ENCODE results near the gene CYP46A1.
"Not testable (repeated sequence)": the region's sequence is repeated elsewhere in the genome, so short reads cannot be mapped to it uniquely, and the experiment has no call there.

CYP46A1 gene

DNA sequence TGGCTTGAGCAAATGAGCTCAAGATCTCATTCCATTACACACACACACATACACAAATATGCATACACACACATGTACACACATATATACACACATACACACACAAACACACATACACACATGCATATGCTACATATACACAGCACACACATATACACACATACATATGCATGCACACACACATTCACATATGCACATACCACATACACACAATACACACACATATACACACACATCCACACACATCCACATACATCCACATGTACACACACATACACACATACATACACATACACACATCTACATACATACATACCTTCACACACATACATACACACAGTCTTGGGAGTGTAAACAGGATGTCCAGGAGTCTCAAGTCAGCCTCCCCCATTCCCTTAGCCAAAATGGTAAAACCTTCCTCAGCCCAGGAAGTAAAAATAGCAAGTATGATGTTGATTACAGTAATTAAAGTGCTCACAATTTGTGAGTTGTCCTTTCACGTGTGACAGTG is 26.4 kb upstream of the CYP46A1 start:
- DNase-seq (ENCODE audit: low read depth in 2 of 2) = no peak

DNA sequence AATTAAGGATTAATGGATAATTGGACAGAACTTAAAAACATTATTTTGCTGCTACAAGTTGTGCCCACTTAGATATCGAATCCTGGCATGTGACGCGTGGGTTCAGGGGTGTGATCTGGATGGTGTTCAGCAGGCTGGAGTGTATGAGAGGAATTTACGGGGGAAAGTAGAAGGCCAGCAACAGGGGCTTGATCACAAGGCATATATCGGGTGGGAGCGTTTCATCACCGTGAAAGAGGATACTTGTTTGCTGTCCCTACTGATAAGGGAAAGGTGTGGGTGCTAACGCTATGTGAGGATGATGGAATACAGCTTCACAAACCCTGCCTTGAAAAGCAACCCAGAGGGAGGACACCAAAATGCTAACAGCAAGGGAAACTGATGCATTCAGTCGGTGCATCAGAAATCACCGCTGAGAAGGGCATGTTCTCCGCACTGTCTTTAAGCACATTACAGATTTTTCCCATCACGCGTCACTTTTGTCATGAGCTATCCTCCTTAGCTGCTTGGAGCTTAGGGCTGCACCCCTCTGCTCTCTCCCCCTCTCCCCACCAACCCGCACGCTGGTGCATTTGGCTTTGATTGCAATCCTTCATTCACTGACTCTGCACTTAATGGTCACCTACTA is 25.8 kb upstream of the CYP46A1 start:
- DNase-seq (ENCODE audit: low read depth in 2 of 2) = no peak

DNA sequence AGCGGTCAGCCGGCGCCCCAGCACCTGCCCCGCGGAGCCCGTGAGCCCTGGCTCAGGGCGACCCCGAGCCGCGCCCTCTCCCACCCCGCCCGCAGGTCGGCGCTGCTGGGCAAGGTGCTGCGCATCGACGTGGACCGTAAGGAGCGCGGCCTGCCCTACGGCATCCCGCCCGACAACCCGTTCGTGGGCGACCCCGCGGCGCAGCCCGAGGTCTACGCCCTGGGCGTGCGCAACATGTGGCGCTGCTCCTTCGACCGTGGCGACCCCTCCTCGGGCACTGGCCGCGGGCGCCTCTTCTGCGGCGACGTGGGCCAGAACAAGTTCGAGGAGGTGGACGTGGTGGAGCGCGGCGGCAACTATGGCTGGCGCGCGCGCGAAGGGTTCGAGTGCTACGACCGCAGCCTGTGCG is 24.8 kb upstream of the CYP46A1 start:
- no peak for DNase-seq (ENCODE audit: low read depth in 2 of 2)

DNA sequence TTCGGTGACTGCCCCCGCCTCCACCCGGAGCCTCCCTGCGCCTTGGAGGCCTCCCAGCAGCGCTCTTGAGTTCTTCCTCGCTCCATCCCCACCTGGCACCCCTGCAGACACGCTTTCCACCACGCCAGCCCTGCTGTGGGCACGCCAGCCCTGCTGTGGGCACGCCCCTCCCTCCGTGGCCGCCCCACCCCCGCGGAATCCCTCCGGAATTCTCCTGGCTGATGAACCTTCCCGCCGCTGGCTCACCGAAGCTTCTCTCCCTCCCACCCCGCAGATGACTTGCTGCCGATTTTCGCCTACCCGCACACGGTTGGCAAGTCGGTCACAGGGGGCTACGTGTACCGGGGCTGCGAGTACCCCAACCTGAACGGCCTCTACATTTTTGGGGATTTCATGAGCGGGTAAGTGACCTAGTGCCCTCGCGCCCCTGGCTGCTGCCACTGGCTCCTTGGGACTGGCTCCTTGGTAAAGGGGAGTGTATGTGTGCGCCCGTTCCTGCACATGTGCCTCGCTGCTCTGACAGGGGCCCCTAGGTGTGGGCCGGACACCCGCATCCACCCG is 24.0 kb upstream of the CYP46A1 start:
- no peak for DNase-seq (ENCODE audit: low read depth in 2 of 2)

DNA sequence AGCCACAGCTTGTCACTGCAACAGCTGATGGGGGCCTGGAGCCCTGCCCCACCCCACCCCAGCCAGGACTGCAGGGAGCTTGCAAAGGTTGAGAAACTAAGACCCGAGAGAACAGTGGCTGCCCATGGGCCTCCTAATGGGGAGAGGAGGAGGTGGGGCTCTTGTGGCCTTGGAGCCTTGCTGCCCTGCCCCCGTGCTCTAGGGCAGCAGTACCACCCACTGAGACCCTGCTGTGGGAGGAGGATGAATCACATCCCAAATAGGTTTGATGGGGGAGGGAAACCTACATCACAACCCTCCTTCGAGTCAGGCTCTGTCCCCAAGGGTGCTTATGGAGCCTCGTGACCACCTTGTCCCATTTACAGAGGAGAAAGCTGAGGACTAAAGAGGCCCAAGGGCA is 23.3 kb upstream of the CYP46A1 start:
- DNase-seq (ENCODE audit: low read depth in 2 of 2) = no peak

DNA sequence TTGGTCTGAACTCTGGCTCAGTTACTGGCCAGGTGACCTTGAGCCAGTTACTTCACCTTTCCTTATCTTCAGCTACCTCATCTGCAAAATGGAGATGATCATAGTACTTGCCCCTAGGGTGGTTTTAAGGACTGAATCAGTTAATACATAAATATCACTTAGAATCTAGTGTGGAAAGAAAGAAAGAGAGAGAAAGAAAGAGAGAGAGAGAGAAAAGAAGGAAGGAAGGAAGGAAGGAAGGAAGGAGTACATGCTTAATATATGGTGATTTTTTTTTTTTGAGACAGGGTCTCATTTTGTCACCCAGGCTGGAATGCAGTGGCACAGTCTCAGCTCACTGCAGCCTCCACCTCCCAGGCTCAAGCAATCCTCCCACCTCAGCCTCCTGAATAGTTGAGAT is 22.9 kb upstream of the CYP46A1 start:
- DNase-seq (ENCODE audit: low read depth in 2 of 2) = not testable (repeated sequence)

DNA sequence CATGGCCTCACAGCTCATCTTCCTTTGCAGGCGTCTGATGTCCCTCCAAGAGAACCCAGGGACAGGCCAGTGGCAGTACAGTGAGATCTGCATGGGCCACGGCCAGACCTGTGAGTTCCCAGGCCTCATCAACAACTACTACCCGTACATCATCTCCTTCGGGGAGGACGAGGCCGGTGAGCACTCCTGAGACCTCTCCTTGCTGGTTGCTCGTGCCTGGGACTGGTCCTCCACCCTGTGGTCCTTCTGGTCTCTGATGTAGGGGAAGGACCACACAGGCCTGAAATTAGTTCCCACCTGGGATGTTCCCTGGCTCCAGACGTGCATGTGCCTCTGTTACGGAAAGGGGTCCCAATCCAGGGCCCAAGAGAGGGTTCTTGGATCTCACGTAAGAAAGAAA is 21.3 kb upstream of the CYP46A1 start:
- DNase-seq (ENCODE audit: low read depth in 2 of 2) = no peak

DNA sequence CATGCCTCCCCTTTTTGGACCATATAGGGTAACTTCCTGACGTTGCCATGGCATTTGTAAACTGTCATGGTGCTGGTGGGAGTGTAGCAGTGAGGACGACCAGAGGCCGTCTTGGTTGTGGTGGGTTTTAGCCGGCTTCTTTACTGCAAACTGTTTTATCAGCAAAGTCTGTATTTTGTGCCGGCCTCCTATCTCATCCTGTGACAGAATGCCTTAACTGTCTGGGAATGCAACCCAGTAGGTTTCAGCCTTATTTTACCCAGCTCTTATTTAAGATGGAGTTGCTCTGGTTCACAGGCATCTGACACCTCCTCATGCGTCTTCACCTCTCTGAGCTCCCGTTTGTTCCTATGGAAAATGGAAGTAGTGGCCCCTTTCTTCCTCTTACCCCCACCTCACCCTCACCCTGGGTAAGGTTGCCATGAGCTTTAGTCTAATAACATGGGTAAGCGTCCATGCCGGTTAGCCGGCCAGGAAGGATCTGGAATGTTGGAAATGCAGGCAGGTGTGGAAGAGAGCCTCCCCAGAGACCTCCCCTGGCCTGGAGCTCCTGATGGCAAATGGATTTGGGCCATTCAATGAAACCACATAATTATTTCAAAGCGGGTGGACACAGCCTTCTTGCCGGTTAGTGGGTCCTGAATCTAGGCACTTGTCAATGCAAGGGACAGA is 20.6 kb upstream of the CYP46A1 start:
- no peak for DNase-seq (ENCODE audit: low read depth in 2 of 2)

DNA sequence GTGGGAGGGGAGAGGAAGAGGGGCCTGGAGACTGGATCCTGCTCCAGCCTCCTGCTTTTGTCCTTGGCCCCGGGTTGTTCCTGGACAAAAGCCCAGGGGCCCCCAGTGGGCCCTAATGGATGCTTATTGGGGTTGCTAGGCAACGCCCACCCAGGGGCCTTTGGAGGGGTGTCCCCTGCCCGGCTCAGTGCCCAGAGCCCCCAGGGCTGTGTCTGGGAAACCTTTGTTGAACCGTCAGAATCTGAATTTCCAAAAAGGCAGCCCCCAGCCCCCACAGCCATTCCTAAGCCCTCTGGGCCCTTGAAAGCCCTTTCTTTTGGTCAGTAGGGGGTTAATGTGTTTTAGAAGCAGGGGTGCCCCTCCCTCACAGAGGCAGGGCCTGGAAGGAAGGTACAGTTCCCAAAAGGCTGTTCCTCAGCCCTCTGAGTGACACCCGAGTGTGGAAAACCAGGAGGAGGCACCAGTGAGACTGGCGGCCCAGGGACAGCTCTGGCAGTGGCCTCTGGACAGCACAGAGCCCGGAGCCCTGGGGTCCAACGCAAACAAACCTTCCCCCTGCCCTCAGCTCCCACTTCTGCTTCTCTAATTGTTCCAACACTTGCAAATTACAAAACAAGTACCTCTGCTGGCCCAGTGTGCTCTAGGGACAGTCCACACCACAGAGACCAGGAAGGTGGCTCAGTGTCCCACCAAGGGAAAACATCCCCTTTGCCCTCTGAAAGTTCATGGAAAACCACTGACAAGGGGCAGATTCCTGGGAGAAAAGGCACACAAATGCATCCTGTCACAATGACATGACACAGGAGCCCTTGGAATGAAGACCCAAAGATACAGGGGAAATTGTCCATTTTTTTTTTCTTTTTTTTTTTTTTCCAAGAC is 19.8 kb upstream of the CYP46A1 start:
- DNase-seq (ENCODE audit: low read depth in 2 of 2) = no peak

DNA sequence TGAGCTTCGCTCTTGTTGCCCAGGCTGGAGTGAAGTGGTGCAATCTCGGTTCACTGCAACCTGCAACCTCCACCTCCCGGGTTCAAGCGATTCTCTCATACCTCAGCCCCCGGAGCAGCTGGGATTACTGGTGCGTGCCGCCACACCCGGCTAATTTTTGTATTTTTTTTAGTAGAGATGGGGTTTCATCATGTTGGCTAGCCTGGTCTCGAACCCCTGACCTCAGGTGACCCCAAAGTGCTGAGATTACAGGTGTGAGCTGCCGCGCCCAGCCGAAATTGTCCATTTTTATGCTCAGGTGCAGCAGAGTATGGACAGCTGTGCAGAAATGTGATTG is 19.2 kb upstream of the CYP46A1 start:
- no peak for DNase-seq (ENCODE audit: low read depth in 2 of 2)

DNA sequence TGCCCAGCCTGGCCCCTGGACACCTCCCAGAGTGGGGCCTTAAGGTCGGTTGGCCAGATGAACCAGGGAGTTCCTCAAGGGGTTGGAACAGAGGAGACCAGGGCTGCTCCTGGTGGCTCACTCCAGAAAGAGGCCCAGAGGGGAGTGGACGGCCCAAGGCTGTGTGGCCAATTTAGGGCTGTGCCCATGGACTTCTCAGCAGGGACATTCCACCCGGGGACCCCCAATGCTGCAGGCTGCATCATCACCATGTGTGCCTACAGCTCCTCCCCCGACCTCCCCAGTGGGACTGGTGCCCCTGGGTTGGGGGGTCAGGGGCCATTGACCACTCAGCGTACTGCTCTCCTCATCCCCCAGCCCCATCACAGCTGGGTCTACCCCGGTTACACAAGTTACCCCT is 17.6 kb upstream of the CYP46A1 start:
- no peak for DNase-seq (ENCODE audit: low read depth in 2 of 2)

DNA sequence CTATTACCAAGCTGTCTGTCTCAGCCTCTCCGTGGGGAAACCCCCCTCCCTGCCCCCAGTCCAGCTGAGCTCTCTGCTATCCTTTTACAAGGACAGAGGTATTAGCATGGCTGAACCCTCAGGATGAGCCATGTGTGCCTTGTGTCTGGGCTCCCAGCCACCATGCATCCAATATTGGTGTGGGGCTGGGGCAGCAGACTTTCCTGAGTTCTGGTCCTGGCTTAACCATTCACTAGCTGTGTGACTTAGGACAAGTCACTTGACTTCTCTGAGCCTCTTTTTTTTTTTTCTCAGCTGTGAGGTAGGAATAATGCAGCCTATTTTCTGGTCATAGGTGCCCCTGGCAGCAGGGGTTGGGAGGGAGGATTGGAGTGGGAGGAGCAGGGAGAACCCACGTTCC is 17.1 kb upstream of the CYP46A1 start:
- DNase-seq (ENCODE audit: low read depth in 2 of 2) = no peak

DNA sequence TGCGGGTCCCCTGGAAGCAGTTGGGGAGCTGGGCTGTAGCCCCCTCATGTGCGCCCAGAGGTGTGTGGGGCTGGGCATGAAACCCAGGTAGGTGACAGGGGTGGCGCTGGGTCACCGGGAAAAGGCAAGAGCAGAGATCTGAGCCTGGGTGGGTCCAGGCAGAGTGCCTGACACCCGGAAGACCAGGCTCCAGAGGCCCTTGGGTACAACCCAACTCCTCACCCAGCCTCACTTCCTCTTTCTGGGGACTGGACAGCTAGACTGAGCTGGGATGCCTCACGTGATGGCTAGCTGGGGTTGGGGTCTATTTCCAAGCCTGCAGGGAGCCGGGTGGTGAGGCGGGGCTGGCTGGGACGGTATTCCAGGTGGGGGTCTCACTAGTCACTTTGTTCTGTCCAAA is 16.3 kb upstream of the CYP46A1 start:
- DNase-seq (ENCODE audit: low read depth in 2 of 2) = no peak

DNA sequence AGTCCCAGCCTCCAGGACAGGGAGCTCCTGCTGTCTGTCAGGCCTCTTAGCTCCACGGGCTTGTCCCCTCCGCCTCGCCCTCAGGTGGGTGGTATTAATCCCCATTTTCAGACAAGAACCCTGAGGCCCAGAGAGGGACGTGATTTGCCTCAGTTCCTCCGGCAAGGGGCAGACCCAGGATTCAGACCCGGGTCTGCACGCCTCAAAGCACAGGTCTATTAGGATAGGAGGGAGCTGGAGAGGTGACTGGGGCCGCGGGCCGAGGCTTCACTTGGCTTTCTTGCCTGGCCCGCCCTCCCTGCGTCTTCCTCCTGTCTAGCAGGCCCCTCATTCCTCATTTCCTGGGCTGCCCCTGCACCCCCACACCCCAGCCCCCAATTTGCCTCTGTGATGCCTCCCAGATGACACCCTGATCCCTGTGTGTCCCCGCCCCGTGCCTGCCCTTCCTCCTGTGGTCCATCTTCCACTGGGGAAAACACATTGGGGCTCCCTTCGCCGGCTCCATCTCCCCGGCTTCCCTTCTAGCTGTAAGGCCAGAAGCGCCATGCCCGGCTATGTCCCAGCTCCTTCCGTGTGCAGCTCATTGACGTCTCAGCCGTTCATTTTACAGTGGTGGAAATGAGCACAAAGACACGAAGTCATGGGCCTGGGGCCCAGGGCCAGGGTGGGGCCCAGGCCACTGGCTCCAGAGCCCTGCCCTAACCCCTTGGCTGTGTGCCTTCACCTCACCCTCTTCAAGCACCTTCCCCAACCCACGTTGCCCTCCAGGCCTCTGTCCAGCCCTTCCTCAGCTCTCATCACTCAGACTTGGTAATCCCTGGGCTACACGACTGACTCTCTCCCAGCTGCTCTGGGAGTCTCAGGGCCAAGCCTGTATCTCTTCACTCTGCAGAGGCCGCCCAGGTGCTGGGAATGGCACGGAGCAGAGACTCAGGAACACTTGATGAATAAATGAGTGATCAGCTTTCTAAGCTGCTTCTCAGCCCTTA is 15.5 kb upstream of the CYP46A1 start:
- DNase-seq (ENCODE audit: low read depth in 2 of 2) = no peak

DNA sequence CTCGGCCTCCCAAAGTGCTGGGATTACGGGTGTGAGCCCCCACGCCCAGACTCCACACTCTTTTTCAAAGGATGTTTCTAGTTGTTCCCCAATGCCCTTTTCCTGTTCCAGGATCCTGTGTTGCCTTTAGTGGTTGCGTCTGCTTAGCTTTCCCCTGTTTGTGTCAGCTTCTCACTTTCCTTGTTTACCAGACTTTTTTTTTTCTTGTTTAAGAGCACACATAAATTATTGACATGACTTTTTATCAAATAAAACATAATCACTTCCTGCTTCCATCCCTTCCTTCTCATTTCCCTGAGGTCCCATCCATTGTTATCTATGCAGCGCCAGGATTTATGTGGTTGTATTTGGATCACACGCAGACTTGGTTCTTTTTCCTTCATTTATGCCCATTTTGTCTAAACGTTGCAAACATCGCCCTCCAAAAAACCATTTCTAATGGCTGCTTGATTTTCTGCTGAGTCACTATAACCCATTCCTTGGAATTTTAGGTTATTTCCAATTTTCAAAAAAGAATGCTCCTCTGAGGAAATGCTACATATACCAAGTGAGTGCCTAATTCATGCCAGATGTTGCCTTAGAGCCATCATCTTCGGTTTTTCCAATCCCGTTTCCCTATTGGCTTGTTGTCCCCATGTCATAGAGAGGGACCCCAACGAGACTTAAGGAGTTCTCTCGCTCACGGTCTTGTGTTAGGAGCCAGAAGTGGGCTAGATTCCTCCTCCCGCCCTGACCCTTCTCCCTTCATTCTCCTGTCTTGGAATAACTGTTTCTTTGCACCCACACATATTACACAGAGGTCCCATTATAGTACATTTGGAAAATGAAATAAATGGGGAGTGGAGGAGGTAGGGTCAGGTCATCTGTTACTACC is 13.5 kb upstream of the CYP46A1 start:
- DNase-seq (ENCODE audit: low read depth in 2 of 2) = no peak

DNA sequence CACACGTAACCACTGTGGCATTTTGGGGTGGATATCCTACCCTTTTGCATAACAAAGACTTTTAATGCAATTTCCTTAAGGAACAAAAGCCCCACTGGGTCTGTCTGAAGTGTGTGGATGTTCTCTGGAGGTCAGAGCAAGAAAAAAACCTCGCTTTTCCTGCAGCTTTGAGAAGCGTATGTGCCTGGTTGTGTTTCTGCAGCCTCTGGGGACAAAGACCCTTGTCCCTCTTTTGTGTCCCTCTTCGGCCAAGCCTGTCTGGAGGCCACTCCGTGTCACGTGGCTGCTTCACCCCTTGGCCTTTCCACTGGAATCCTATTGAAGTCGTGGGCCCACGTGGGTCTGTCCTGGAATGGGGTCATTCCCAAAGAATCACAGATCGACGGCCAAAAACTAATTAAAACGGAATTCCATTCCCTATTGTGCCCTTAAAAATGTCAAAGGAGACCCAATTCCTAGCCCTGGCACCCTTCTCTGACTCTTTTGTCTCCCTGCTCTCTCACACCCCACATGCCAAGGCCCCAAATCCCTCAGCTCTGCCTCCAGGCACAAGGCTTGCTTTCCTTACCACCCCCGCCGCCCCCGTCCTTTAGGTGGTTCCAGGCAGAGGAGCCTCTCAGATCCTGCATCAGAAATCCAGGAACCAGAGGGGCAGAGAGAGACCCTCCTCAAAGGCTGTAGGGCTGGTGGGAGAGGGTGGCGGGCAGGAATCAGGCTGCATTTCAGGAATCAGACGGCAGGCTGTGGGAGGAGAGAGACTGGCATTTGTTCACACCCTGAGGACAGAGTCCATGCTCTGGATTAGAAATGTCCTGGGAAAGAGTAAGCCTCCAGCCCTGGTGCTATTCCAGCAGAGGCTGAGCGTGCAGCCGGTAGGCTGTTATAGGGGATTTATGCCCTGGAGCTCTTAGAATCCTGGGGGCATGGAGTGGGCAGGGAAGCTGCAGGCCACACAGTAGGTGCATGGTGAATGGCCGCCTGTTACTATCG is 12.6 kb upstream of the CYP46A1 start:
- DNase-seq (ENCODE audit: low read depth in 2 of 2) = no peak

DNA sequence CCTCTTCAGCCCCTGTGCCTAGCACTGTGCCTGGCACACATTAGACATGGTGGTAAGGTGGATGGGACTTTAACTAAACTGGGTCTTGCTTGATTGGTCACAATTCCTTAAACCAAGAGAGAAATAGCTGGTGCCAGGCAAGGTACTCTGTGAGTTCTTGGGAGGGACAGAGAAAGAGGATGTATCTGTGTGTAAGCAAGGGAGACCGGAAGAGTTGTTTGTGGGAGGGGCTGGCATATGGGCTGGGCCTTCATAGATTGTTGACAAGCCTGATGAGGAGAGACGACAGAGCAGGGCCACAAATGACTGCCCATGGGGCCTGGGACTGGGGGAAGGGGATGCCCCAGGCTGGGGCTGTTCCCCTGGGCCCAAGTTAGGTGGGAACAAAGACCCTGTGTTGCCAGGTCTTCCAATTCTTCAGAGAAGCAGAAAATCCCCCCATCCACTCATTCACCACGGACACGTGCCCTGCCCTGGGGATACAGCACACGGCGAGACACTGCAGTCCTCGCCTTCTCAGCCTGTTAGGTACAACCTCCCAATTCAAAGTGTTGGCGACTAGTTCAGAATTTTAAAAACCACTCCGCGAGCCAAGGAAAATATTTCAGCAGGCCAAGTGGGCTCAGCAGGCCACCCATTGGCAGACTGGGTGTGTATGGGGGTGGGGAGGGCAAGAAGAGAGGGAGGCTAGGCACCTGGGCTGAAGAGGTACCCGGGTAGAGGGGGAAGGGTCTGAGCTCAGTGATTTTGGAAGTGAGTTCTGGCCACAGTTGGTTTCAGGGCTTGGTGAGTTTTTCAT is 11.4 kb upstream of the CYP46A1 start:
- DNase-seq (ENCODE audit: low read depth in 2 of 2) = no peak
